ENCODE results near the gene PLEKHG5.

Gene PLEKHG5

DNA sequence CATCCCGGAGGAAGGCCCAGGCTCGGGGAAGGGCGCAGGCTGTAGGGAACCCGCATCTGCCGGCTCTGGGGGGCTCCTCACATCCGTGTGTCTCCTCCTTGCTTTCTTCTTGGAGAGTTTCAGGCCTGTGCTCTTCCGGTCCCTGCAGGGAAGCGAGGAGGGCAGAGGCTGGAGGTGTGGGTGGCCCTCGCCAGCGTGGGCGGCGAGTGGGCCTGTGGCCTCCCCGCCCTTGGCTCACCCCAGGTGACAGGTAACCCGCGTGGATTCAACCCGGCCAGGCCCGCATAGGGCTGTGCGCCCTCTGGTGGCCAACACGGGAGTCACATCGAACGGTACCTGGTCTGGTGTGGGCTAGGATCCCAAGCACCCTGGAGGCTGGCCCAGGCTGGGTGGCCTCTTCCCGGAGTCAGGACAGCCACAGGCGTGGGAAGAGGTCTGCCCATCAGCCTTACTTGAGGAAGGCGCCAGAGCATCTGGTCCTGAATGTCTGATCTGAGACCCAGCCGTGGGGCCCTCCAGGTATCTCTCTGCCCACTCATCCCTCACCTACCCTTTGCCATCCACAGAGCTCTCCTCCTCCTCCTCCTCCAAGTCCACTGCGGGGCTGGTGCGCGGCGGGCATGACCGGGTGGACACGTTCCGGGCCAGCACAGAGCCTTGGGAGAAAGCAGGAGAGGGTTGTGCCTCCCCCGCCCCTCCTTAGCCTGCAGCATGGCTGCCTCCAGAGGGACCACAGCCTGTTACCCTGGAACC, 15.9 kb downstream of the PLEKHG5 start:
- peak; percentile 78 to 83 for DNase-seq

DNA sequence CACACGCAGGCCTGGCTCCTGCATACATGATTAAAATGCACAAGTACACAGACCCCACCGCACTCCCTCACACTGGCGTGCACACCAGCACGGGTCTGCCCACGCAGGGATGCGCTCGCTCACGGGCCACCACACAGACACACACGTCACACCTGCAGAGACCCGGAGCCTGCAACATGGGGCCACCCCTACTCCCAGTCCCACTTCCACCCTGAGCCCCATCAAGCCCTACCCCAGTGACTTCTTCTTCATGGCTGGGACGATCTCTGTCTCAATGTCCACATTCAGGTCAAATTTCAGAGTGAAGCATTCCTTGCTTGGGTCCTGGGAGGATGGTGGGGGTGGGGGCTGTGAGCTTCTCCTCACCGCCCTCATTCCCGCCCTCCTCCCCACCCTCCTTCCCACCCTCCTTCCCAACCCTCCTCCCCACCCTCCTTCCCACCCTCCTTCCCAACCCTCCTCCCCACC, 16.6 kb downstream of the PLEKHG5 start:
- no peak for DNase-seq

DNA sequence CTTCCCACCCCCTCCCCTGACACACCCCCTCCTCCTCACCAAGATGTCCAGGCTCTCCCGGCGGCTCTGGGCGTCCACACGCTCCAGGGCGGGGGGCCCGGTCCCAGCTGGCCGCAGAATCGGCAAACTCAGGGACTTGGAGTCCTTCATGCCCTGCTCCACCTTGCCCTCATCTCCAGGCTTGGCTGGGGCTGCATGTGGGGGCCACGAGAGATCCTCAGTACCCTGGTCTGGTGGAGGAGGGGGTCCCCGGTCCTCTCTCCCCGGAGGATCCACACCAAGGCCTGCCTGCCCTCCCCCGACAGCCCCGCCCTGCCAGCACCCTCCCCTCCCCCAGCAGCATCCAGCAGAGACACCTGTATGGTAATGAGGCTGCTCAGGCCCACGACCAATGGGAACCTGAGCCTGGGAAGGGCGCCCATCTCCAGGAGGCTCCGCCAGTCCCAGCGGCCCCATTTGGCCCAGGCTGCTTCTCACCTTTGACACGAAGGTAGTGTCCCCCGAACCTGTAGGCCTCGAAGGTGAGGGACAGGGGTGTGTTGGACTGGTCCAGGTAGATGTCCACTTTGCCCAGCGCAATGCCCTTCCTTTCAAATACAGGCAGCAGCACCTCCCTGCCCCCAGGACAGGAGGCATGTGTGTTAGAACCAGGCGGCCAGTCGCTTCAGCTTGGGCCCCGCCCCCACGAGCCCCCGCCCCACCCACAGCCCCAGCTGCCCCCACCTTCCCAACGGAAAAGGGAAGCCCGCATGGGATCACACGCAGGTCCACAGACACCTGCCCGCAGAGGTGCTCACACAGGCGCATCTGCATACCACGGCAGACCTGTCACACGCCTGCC, 17.3 kb downstream of the PLEKHG5 start:
- DNase-seq: no peak

DNA sequence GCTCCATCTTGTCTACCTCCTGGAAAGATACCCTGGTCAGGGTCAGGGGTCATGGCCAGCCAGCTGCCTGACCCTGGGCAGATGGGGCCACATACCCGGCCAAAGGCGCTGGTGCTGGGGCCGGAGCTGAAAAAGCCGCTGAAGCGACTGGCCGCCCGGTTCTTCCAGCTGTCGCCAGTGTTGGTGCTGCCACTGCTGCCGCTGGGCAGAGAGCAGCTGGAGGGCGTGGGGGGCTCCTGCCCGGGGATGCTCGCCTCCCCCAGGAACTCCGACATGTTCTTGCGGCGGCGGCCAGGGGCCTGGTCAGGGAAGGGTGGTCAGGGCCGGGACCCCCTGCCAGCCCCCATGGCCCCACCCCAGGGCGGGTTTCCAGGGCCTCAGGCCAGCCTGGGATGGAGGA, 18.3 kb downstream of the PLEKHG5 start:
- no peak for DNase-seq

DNA sequence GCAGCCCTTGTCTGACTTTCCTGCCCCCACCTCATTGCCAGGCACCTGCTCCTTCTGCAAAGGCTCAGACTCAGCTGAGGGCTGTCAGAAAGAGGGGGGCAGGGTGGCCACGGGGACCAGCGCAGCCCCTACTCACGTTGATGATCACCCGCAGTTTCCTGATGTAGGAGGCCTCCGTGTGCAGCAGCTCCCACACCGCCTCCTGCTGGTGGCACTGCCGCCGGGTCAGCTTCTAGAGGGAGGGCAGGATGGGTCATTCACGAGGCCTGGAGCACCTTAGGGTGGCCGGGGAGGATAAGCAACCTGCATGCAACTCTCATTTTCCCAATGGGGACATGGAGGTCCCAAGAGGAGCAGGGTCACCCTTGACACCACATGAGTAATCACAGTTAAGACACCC, 19.1 kb downstream of the PLEKHG5 start:
- DNase-seq: peak in 1 of 2 experiments; percentile 54

DNA sequence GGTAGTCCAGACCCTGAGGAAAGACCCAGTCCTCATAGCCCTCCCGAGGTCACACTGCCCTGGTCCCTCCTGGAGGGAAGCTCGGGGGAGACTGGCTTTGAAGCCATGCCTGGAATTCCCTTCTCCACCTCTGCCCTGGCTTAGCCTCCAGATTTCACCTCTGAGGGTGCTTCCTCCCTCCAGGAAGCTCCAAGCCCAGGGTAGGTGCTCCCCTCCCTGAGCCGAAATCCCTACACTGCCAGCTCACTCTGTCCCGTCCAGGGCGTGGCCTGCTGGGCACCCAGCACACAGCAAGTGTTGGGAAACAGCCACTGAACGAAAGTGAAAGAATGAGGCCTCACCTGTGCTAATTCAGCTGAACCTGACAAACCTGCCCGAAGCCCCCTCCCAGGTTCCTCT, 19.5 kb downstream of the PLEKHG5 start:
- DNase-seq: no peak

DNA sequence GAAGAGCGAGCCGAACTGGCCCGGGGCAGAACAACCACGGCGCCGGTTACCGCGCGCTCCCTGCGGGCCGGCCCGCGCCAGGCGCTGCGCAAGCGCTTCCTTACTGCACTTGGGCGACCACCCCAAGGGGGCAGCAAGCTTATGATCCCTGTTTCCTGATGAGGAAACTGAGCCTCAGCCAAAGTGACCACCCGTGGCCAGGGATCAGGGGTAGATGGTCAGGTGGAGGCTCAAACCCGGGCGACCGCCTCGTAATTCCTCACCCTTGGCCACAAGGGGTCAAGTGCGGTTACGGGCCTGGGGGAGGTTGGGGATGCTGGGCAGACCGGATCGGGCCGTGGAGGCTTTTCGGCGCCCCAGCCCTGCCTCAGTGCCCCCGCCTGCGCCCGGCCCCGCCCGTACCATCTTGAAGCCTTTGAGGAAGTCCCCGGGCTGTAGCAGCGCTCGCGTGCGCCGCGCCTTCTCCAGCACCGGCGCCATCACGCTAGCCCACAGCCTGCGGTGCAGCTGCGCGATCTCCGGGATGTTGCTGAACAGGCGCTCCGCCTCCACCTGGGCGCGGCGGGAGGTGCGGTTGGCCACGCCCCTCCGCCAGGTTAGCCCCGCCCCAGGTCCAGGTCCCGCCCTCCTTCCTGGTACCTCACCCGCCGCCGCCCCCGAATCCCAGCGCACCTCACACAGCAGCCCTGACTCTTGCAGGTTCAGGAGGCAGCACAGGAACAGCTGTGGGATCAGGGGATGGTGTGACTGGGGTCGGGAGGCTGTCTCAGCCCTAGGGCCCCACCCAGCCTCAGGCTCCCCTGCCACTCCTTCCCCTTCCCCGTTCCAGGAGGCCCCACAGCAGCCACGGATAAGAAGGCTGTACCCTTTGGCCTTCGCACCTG, 20.1 kb downstream of the PLEKHG5 start:
- DNase-seq: no peak

DNA sequence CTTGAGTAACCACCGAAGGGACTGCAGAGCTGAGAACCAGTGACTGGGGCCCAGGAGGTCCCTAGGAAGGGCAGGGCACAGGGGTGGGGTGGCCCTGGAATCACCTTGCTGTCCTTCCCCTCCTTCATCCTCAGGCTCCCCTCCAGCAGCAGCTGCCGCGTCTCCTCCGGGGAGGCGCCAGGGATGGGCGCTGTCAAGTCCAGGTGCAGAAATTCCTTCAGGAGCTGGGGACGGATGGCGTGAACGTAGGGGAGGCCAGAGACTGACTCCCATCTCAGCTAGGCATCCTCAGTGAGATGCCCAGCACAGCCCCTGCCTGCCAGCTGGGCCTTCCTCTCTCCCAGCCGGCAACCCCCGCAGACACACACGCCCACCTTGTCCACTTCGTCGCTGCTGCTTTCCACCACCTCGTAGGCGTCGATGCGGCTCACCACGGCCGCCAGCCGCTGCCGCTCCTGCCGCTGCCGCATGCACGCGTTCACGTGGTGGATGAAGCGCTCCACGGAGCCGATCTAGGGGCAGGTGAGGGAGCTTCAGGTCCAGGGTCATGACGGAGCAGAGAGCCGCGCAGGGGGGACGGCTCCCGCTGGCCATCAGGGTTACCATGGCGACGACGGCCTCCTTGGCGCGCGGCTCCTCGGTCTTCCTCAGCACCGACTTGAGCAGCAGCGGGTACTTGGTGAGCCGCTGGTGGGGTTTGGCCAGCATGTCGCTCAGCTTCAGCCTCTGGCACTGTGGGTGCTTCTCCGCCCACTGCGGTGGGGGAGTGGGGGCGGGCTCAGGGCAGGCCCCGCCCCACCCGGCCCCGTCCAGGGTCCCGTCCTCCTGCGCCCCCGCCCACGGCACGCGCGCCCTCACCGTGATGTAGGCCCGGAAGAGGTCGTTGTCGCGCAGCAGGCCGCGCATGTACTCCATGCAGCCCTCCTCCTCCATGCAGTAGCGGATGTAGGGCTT, 21.1 kb downstream of the PLEKHG5 start:
- DNase-seq: no peak

DNA sequence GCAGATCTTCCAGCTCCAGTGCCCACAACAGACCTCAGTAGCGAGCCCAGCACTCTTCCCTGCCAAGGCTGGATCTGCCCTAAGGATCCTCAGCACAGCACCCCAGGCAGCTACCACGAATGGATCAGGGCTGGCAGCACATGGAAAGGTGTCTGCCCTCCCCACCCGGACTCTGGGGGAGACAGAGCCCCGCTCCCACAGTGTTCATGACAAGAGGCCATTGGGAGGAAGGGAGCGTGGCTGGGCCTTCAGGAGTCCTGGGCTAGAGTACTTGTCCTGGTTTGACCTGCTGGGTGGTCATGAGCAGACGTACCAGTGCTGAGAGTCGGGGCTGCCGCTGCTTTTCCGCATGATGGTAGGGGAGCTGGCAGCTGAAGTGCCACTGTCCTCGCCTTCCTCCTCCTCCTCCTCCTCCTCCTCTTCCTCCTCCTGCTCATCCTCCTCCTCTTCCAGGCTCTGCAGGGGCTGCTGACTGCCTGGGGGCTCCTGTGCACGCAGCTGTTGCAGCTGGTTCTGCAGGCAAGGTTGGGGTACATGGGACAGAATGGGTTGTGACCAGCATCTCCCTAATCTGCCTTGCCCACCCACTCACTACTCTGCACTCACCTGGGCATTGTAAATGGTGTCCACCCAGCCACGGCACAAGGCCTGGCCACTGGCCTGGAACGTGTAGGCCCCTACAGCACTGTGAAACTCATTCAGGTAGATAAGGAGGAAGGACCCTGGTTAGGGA, 22.6 kb downstream of the PLEKHG5 start:
- no peak for DNase-seq

DNA sequence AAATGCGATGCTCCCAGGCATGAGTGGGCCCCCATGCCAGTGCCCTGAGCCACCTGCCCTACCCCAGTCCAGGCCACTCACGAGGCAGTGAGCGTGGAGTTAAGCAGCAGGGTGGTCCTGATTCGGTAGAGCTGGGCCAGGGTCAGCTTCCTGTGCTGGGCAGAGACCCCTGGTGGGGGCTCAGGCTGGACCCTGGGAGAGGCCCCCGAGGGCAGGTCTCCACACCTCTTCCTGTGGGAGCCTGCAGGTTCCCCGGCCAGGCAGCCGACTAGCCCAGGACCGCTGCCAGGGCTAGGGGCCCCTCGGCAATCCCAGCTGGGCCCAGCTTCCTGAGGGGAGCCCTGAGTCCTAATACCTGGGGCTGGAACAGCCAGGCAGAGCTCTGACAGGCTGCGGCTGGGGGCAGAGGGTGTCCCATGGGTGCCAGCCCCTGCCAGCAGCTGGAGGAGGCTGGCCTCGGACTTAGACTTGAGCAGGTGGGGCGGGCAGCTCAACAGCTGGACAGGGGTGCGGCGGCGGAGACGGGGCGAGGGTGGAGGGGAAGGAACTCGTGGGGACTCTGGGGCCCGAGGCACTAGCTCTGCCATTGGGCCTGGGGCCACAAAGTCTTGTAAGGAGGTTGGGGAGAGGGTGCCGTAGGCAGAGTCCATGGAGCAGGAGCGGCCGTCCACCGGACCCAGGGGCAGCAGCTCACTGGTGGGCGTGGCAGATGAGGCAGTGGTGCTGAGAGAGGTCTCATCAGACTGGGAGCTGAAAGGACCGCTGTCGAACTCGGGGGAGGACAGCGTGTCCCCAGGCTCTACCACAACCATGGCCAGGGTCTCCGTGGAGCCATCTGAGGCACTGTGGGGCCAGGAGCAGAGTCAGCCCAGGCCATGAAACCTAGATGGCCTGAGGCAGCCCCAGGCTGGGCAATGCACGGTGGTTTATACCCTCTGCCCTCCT, 23.5 kb downstream of the PLEKHG5 start:
- no peak for DNase-seq

DNA sequence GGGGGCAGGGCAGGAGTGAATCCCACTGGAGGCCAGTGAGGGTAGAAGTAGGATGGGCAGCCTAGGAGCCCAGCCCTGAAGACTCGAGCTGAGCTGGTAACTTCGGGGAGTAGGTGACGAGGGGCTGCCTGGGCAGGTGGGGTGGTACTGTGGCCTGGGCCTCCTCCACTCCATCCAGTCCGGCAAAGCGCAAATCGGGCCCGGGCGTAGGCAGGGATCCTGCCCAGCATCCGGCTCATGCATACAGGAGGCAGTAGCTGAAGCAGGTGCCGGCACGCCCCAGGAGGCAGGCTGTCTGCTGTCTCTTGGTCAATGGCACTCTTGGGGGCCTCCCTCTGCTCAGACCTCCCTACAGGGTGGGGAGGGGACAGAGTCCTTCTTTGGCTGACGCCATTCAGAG, 24.2 kb downstream of the PLEKHG5 start:
- no peak for DNase-seq

DNA sequence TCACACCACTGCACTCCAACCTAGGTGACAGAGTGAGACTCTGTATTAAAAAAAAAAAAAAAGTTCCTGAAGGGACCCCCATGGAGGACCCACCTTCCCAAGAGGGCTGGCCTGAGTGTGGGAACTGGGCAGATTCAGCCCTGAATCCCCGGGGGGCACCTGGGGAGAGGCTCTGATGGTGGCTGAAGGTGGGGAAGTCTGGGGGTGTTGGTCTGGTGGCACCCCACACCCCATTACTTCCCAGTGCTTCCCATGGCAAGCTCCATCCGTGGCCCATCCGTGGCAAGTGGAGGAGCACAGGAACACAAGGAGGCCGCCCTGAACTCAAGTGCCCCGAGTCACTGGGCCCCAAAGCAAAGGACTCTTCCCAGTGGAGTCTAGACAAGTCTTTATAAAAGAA, 24.7 kb downstream of the PLEKHG5 start:
- DNase-seq: no peak

DNA sequence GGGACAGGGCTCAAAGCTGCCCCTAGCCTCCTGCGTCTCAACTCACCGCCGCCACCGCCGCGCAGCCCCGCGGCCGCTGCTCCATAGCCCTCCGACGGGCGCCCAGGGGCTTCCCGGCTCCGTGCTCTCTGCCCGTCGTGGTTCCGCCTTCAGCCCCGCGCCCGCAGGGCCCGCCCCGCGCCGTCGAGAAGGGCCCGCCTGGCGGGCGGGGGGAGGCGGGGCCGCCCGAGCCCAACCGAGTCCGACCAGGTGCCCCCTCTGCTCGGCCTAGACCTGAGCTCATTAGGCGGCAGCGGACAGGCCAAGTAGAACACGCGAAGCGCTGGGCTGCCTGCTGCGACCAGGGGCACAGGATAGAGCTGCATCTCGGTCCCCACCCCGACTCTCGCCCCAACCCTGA, 25.4 kb downstream of the PLEKHG5 start, which contains the start of gene TNFRSF25:
Gene TNFRSF25 (minus strand): TSS at position 151 of the 400 bp plus-strand sequence. CDS start 66 bp downstream, at position 85.
- peak; percentile 69 to 72 for DNase-seq

DNA sequence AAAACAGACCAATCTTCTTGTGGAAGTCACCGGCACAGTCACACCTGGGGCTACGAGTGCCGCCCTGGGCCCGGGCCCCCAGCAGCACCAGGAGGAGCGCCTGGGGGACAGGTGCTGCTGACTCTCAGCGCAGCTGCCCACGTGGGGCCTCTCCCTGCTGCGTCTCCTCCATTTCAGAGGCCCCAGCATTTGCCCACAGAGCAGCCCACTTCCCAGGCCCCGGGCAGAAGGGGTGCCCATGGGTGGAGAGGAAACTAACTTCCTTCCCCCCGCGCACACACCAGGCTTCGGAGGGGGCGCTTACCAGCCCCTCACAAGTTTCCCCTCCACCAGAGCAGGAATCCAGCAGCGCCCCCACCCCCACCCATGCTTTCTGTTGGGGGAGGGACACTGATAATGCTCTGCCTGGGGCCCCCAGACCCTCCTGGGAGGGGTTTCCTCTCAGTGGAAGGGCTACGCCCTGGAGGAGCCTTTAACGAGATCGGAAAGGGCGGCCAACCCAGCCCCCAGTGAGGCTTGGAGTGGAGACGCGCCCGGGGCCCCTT, 25.9 kb downstream of the PLEKHG5 start:
- DNase-seq: peak; percentile 56 to 63

DNA sequence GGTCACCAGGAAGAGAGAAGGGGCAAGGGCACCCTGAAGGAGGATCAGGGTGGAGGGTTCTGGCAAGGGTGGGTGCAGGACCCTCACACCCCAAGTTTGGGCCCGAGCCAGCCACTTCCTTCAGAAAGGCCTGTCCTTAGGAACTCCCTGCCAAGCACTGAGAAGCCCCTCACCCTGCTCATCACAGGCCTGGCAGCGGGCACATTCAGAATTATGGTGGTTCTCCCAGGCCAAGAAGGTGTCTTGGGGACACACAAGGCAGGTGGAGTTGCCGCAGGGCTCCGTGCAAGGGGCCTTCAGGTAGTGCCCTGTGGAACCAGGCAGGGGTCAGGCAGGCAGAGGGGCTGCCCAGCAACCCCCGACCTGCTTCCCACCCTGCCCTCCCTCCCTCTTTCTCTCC, 26.6 kb downstream of the PLEKHG5 start:
- peak; percentile 21 to 32 for DNase-seq

DNA sequence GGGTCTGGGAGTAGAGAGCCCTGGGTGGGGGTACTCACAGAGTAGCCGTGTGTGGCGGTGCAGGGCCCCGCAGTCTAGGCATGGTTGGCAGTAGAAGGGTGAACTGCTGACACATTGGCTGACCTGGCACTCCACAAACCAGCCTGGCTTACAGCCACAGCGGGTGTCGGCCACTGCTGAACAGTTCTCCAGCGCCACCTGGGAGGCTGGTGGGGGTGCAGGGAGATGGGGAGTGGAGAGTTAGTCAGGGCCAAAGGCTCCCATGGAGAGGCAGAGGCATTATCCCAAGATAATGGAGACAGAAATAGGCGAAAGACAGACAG, 27.0 kb downstream of the PLEKHG5 start:
- peak; percentile 72 to 80 for DNase-seq

DNA sequence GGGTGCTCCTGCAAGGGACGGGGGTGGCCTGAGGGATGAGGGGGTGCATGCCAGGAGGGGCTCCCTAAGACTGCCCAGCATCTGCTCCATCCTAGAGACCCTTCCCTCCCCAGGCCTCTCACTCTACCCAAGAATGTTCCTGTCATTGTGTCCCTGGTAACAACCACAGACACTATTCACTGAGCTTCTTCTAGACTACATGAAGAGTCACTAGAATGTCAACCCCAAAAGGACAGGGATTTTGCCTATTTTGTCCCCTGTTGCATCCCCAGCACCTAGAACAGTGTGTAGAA, 28.4 kb downstream of the PLEKHG5 start:
- no peak for DNase-seq

DNA sequence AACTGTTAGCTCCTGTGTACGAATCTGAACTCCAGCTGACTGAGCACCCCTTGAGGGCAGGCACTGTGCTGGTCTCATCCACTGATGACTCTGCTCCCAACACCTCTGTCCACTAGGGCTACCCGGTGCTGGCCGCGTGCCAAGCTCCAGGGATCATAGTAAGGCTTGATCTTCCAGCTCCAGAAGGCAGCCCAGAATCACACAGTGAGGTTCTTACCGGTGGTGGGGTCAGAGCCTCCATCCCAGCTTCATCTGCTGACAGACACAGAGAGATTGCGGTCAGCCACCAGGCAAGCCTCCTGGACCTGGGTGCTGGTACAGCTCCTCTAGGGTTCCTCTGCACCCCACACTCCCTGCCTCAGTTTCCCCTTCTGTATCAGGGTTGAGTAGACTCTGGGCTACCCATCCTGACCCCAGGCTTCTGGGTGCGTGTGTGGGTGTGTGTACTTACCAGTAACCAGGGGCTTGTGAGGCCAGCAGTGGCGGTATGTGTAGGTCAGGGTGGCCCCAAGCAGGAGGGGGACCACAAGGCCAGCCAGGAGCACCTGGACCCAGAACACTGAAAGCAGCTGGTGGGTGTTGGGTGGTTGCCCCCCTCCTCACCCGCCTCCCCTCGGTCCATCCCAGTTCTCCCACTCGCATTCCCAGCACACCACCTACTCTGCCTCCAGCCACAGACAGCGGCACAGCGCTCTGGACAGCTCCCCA, 28.9 kb downstream of the PLEKHG5 start:
- no peak for DNase-seq
